MCF 10A (cell line): Measurements from ENCODE around the gene C22orf23. TPM values are rescaled to one million over a fixed set of nuclear protein-coding genes. Genes with fewer than 3 reads are reported as not detected.

ENCODE experiments used
- BruUV-seq: library from RNA; stranded (reverse); fragments of 400-500 nt; replicated peaks from 2 replicates; lab custom pipeline; 2021; lab: Mats Ljungman, UMichigan
- CTCF ChIA-PET: fragments of 300-600 bp; sonication (Branson Sonifier 250); formaldehyde crosslinking; extraction: SDS; loops from one replicate; lab custom pipeline; 2021; ENCODE audit warnings: antibody characterized with exemption, inconsistent platforms; lab: Yijun Ruan, JAX
- POLR2A ChIA-PET: fragments of 300-600, 350-650 bp; sonication (Branson Sonifier 250); formaldehyde crosslinking; extraction: SDS; loops from one replicate; lab custom pipeline; 2020; ENCODE audit warnings: antibody characterized with exemption, inconsistent platforms; lab: Yijun Ruan, JAX
- DNase-seq: peaks from one replicate; pipeline ENCODE4 v3.0.0-alpha.2; 2018; ENCODE audit not compliant: unreplicated experiment
- H3K27ac Mint-ChIP-seq: one replicate; pipeline ENCODE4 v1.8.0; 2022; ENCODE audit warnings: mild to moderate bottlenecking, low read depth, mixed read lengths; ENCODE audit not compliant: unreplicated experiment
- H3K27me3 Mint-ChIP-seq: one replicate; pipeline ENCODE4 v1.8.0; 2022; ENCODE audit warnings: mixed read lengths; ENCODE audit not compliant: insufficient read depth, unreplicated experiment
- H3K36me3 Mint-ChIP-seq: one replicate; pipeline ENCODE4 v1.8.0; 2022; ENCODE audit warnings: mild to moderate bottlenecking, moderate library complexity, mixed read lengths; ENCODE audit not compliant: insufficient read depth, unreplicated experiment
- H3K4me1 Mint-ChIP-seq: one replicate; pipeline ENCODE4 v1.8.0; 2022; ENCODE audit warnings: mixed read lengths; ENCODE audit not compliant: insufficient read depth, unreplicated experiment
- H3K4me3 Mint-ChIP-seq: one replicate; pipeline ENCODE4 v1.8.0; 2022; ENCODE audit warnings: mild to moderate bottlenecking, moderate library complexity, mixed read lengths; ENCODE audit not compliant: unreplicated experiment
- H3K9me3 Mint-ChIP-seq: one replicate; pipeline ENCODE4 v1.8.0; 2022; ENCODE audit warnings: mixed read lengths; ENCODE audit not compliant: unreplicated experiment
- intact Hi-C: fragments of 100-400 bp; cut with micrococcal nuclease; formaldehyde crosslinking; loops from 2 replicates; pipeline ENCODE4 v1.14.1; 2022
- total RNA-seq: library from RNA; stranded (reverse); gene quantifications from 2 replicates; pipeline ENCODE4 v1.2.3, GENCODE V29; 2022
- TF ChIP-seq, protein P1 (sequence below): fragments of 200-600 bp; IDR thresholded peaks from one replicate; pipeline ENCODE4 v1.8.0; 2022; ENCODE audit warnings: antibody characterized with exemption, mild to moderate bottlenecking; ENCODE audit not compliant: unreplicated experiment

C22orf23 gene
- total RNA-seq, 1 experiment from 2014 or later: not detected

DNA sequence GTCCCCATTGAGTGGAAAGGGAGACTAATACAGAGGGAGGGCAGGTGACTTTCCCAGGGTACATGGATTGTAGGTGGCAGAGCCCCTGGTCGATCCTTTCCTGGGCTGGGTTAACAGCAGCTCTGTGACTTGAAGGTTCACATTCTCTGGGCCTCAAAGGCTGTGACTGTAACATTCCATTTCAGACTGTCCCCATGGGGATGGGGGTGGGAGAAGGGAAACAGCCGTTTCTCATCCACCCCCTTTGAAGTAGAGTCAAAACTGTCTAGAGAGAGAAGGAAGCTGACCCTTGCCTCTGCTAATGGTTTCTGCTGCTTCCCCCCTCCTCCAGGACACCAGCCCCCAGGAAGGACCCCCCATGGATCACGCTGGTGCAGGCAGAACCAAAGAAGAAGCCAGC is 28.1 kb downstream of the C22orf23 start:
- H3K36me3 Mint-ChIP-seq: peaks cover 79% of the 10 kb centered on the region
- no peak overlapping the region for H3K27ac Mint-ChIP-seq
- no peaks in the 10 kb centered on the region for H3K27me3 Mint-ChIP-seq
- TF ChIP-seq, protein P1, sequence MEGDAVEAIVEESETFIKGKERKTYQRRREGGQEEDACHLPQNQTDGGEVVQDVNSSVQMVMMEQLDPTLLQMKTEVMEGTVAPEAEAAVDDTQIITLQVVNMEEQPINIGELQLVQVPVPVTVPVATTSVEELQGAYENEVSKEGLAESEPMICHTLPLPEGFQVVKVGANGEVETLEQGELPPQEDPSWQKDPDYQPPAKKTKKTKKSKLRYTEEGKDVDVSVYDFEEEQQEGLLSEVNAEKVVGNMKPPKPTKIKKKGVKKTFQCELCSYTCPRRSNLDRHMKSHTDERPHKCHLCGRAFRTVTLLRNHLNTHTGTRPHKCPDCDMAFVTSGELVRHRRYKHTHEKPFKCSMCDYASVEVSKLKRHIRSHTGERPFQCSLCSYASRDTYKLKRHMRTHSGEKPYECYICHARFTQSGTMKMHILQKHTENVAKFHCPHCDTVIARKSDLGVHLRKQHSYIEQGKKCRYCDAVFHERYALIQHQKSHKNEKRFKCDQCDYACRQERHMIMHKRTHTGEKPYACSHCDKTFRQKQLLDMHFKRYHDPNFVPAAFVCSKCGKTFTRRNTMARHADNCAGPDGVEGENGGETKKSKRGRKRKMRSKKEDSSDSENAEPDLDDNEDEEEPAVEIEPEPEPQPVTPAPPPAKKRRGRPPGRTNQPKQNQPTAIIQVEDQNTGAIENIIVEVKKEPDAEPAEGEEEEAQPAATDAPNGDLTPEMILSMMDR: no peak
- peaks cover 6% of the 10 kb centered on the region for H3K4me1 Mint-ChIP-seq
- intact Hi-C loops: no loop called here
- no peaks in the 10 kb centered on the region for H3K9me3 Mint-ChIP-seq
- BruUV-seq: no TSS peak
- H3K4me3 Mint-ChIP-seq: no peak overlapping the region
- no peak for DNase-seq
- CTCF ChIA-PET: interaction anchor here (0.5 to 1.6 kb wide), 2 partner anchors 25 to 38 kb away, joined by 3 read pairs; no protein-coding TSS in a partner anchor
- POLR2A ChIA-PET: interaction anchor here (0.5 to 1.0 kb wide), 2 partner anchors 17 to 76 kb away, joined by 3 to 4 read pairs; partner anchors contain the start of gene EIF3L

DNA sequence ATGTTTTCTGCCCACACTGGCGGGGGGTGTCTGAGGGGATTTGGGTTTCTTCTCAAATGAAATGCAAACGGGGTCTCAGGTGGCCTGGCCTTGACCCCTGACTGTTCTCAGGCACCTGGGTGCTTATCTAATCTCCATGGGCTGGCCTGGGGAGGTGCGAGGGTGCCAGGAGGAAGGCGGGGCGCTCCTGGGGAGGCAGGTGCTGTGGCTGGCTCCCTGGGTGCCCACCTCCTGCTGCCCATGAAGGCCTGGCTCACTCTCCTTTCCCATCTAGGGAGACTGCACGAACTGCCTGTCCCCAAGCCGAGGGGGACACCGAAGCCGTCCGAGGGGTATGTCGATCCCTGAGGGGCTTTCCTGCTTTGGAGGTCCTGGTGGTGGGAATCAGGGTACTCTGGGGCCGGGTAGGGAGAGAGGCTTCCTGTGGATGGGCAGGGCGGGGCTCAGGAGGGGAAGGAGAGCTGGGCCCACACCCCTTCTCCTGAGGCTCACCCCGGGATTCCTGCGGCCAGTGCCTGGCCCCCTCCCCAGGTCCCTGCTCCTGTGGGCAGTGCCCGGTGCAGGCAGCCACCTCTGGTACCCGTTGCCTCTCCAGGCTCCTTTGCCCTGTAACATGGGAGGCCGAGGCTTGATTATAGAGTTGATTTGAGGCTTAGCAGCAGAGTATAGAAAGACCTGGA is 28.9 kb downstream of the C22orf23 start:
- no TSS peak for BruUV-seq
- no peaks in the 10 kb centered on the region for H3K9me3 Mint-ChIP-seq
- TF ChIP-seq, protein P1: no peak
- H3K27me3 Mint-ChIP-seq: no peaks in the 10 kb centered on the region
- POLR2A ChIA-PET: interaction anchor here (1.0 kb wide), 1 partner anchor 16 kb away, joined by 4 read pairs; no protein-coding TSS in a partner anchor
- peaks cover 6% of the 10 kb centered on the region for H3K4me1 Mint-ChIP-seq
- intact Hi-C loops: no loop called here
- CTCF ChIA-PET: interaction anchor here (0.5 to 2.0 kb wide), 4 partner anchors 9 to 333 kb away, joined by 3 to 7 read pairs (median 3); no protein-coding TSS in a partner anchor
- DNase-seq: no peak
- H3K27ac Mint-ChIP-seq: no peak overlapping the region
- peaks cover 80% of the 10 kb centered on the region for H3K36me3 Mint-ChIP-seq
- no peak overlapping the region for H3K4me3 Mint-ChIP-seq

DNA sequence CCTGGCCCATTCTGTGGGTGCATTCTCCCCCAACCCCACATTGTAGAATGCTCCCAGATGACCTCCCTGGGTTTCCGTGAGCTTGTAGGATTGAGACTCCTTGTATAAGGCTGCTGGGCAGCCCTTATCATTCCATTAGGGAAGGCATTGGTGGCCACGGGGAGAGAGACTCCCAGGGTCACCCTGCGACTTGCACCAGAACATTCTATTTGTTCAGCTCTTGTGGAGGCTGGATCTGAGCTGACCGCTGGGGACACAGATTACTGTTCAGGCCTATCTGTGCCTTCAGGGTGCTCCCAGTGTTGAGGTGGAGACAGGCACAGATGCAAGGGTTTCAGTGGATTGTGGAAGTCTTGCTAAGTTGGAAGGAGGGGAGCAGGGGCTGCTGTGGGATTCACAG is 29.5 kb downstream of the C22orf23 start:
- ChIA-PET POLR2A (no interaction called here), CTCF (interaction anchor here (0.5 to 2.0 kb wide), 4 partner anchors 10 to 332 kb away, joined by 3 to 7 read pairs (median 3); no protein-coding TSS in a partner anchor)
- Mint-ChIP-seq H3K4me1 (peaks cover 6% of the 10 kb centered on the region), H3K4me3 (no peak overlapping the region), H3K27me3 (no peaks in the 10 kb centered on the region), H3K27ac (no peak overlapping the region), H3K36me3 (peaks cover 79% of the 10 kb centered on the region), H3K9me3 (no peaks in the 10 kb centered on the region)
- TF ChIP-seq, protein P1: no peak
- BruUV-seq: no TSS peak
- DNase-seq: no peak
- intact Hi-C loops: no loop called here

GRCh38 chr22:37922191-37922590 is 31.2 kb downstream of the C22orf23 start:
- ChIA-PET POLR2A (no interaction called here), CTCF (interaction anchor here (0.5 to 0.6 kb wide), 2 partner anchors 10 to 29 kb away, joined by 3 read pairs; no protein-coding TSS in a partner anchor)
- H3K36me3 Mint-ChIP-seq: peaks cover 62% of the 10 kb centered on the region
- H3K9me3 Mint-ChIP-seq: no peaks in the 10 kb centered on the region
- no peak overlapping the region for H3K27ac Mint-ChIP-seq
- intact Hi-C loops: no loop called here
- no peaks in the 10 kb centered on the region for H3K4me1 Mint-ChIP-seq
- DNase-seq: no peak
- no peaks in the 10 kb centered on the region for H3K27me3 Mint-ChIP-seq
- TF ChIP-seq, protein P1: no peak
- no peak overlapping the region for H3K4me3 Mint-ChIP-seq
- BruUV-seq: no TSS peak
